ENCODE measurements around the gene SYNGR2.

The SYNGR2 gene

GRCh38 chr17:78172249-78173051 is 4.1 kb downstream of the SYNGR2 start:
- DNase-seq (ENCODE audit: low read depth) = peak; percentile 58
- no peak for TF ChIP-seq MYC (IDR thresholded peaks at IDR 0.05; ENCODE audit: low read depth, low read length)
- no peak for TF ChIP-seq MAX (IDR thresholded peaks at IDR 0.05; ENCODE audit: low read depth, low read length)
- no peak for TF ChIP-seq CTCF (IDR thresholded peaks at IDR 0.05; ENCODE audit: low read depth, low read length)
- TF ChIP-seq POLR2A (IDR thresholded peaks at IDR 0.05; ENCODE audit: extremely low read depth, insufficient read length) = no peak
- H3K4me3 ChIP-seq (ENCODE audit: low read depth, low read length) = no peak overlapping the region

GRCh38 chr17:78173097-78173715 is 4.8 kb downstream of the SYNGR2 start:
- no peak for DNase-seq (ENCODE audit: low read depth)
- H3K4me3 ChIP-seq (ENCODE audit: low read depth, low read length) = no peak overlapping the region
- TF ChIP-seq MAX (IDR thresholded peaks at IDR 0.05; ENCODE audit: low read depth, low read length) = no peak
- TF ChIP-seq CTCF (IDR thresholded peaks at IDR 0.05; ENCODE audit: low read depth, low read length) = no peak
- TF ChIP-seq POLR2A (IDR thresholded peaks at IDR 0.05; ENCODE audit: extremely low read depth, insufficient read length) = no peak
- no peak for TF ChIP-seq MYC (IDR thresholded peaks at IDR 0.05; ENCODE audit: low read depth, low read length)

GRCh38 chr17:78174346-78174869 is 6.0 kb downstream of the SYNGR2 start:
- DNase-seq (ENCODE audit: low read depth) = no peak
- TF ChIP-seq MAX (IDR thresholded peaks at IDR 0.05; ENCODE audit: low read depth, low read length) = no peak
- TF ChIP-seq MYC (IDR thresholded peaks at IDR 0.05; ENCODE audit: low read depth, low read length) = no peak
- TF ChIP-seq POLR2A (IDR thresholded peaks at IDR 0.05; ENCODE audit: extremely low read depth, insufficient read length) = no peak
- no peak for TF ChIP-seq CTCF (IDR thresholded peaks at IDR 0.05; ENCODE audit: low read depth, low read length)
- H3K4me3 ChIP-seq (ENCODE audit: low read depth, low read length) = no peak overlapping the region

DNA sequence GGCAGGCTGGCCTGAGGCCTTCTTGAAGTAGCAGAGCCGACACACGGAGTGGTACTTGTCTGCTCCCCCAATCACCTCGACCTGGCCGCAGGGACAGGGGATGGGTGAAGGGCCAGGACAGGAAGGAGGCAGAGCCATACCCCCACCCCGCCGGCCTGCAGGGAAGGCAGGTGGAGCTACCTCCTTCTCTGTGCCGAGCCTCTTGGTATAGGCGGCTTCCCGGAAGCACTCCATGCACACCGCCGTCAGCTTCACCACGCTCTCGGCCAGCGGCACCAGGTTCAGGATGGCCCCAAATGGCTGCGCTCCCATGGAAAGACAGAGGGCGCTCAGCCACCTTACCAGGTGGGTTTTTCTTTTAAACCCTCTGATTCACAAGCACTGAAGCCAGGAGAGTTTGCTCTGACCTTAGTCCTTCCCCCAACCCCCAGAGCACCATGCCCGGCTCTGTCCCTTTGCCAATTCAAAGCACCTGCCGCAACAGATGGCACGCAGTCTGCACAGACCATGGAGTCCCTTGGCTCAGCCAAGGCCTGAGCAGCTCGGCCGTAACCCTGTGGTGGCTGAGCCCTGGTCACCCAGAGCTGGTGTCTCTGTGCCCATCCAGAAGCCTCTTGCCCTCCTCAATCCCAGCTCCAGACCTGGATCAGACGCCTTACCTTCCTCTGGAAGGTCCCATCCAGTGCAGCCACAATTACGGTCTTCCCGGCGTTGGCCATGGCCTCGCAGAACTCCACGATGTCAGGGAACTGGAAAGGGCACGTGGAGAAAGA is 6.7 kb downstream of the SYNGR2 start:
- H3K4me3 ChIP-seq (ENCODE audit: low read depth, low read length) = no peak overlapping the region
- DNase-seq (ENCODE audit: low read depth) = no peak
- no peak for TF ChIP-seq CTCF (IDR thresholded peaks at IDR 0.05; ENCODE audit: low read depth, low read length)

- H3K4me3 ChIP-seq (ENCODE audit: low read depth, low read length) = no peak overlapping the region
- no peak for TF ChIP-seq POLR2A (IDR thresholded peaks at IDR 0.05; ENCODE audit: extremely low read depth, insufficient read length)
- no peak for TF ChIP-seq MAX (IDR thresholded peaks at IDR 0.05; ENCODE audit: low read depth, low read length)
- TF ChIP-seq MYC (IDR thresholded peaks at IDR 0.05; ENCODE audit: low read depth, low read length) = no peak
- TF ChIP-seq CTCF (IDR thresholded peaks at IDR 0.05; ENCODE audit: low read depth, low read length) = no peak
- DNase-seq (ENCODE audit: low read depth) = no peak
Observed at GRCh38 chr17:78175643-78175981, 7.2 kb downstream of the SYNGR2 start.

All from NB4 (cell line).